Measurements from ENCODE around the gene CDRT4. TPM values are rescaled to one million over a fixed set of nuclear protein-coding genes. Genes with fewer than 3 reads are reported as not detected.

CDRT4 gene
- total and polyA plus RNA-seq, 4 donors, result 2.3 to 19.5 (median 16.3) TPM

DNA sequence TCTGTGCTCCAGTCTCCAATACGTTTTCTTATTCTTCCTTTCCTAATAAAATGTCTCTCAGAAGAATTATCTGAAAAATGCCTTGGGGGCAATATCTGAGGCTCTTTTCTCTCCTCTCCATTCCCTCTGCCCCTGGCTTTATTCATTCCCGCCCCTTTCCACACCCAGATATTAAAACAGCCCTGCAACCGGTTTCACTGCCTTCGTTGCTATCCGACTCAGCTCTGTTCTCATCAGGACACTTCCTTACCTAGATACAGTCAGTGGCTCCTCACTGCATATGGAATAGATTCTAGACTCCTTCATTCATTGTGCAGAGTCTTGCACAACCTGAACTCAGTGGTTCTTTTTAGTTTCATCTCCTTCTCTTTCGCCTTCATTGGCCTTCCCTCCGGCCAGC lies 74.0 kb downstream of the CDRT4 start:
- Histone ChIP-seq H3K4me3 (ENCODE audit: low read length in 2 of 2) (no peak overlapping the region), H3K27me3 (ENCODE audit: control insufficient read depth in 1 of 2, insufficient read depth in 2 of 2, low read length in 1 of 2) (no peaks in the 10 kb centered on the region), H3K4me1 (ENCODE audit: control insufficient read depth in 1 of 2, insufficient read depth in 2 of 2, low read length in 2 of 2) (no peaks in the 10 kb centered on the region), H3K36me3 (ENCODE audit: control insufficient read depth in 1 of 2, insufficient read depth in 2 of 2, low read length in 1 of 2) (no peaks in the 10 kb centered on the region), H3K9me3 (ENCODE audit: control insufficient read depth, low read length) (no peaks in the 10 kb centered on the region), H3K27ac (ENCODE audit: low read depth in 1 of 2, low read length in 2 of 2) (no peak overlapping the region)
- ATAC-seq (ENCODE audit: low FRiP score), result no peak
- DNase-seq, result no peak
- WGBS, 2 donors, result 86 to 89% methylated on average over 7 of the region's 7 CpGs
- intact Hi-C loops (cut with DNase I), result no loop called here

DNA sequence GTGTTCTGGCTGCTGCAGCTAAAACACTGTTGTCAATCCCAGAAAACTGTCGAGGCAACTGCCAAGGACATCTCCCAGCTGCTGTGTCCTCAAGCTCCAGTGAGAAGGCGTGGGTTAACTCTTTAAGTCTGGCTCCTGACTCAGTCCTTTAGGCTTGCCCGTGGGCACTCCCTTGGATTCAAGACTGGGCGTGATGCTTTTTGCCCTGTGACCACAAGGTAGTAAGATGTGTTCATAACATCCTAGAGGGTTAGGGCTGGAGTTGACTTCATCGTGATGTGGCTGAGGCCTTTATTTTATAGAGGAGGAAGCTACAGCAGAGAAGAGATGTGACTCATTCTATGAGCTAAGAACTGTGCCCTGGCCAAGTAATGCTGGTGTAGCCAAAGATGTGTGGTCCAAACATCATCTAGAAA lies 75.1 kb downstream of the CDRT4 start:
- Histone ChIP-seq H3K27me3 (ENCODE audit: control insufficient read depth in 1 of 2, insufficient read depth in 2 of 2, low read length in 1 of 2) (no peaks in the 10 kb centered on the region), H3K4me1 (ENCODE audit: control insufficient read depth in 1 of 2, insufficient read depth in 2 of 2, low read length in 2 of 2) (no peaks in the 10 kb centered on the region), H3K27ac (ENCODE audit: low read depth in 1 of 2, low read length in 2 of 2) (no peak overlapping the region), H3K9me3 (ENCODE audit: control insufficient read depth, low read length) (no peaks in the 10 kb centered on the region), H3K4me3 (ENCODE audit: low read length in 2 of 2) (no peak overlapping the region), H3K36me3 (ENCODE audit: control insufficient read depth in 1 of 2, insufficient read depth in 2 of 2, low read length in 1 of 2) (no peaks in the 10 kb centered on the region)
- peak; percentile 59 for ATAC-seq (ENCODE audit: low FRiP score)
- DNase-seq, result no peak
- intact Hi-C loops (cut with DNase I), result no loop called here
- WGBS, 2 donors, result 52% methylated on average over 5 of the region's 5 CpGs

DNA sequence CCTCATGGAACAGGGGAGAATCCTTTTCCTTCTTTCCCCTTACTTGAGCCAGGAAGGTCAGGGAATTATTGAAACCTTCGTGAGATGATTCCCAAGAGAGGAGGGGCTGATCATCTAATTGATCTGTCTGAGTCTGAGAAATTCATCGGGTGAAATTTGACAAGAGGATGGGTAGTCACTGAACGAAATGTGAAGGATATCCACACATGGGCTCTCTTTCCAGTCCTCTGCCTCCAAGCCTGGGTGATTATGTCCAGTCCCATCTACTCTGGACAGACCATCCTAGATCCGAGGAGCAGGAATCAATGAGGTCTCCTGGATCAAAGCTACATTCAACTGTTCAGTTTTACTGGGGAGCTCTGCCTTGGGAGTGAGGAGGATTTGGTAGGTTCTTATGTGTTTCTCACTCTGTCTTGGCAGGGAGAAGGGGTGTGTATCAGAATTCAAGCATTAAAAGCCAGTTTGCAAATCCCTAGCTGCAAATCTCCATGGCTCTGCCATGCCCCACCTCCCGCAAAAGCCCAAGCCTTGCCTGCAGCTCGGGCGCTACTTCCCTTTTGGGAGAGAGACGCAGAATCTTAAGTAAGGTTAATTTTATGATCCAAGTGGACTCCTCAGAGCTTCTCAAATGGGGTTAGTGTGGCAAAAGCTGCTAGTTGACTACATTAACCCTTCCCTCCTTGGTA lies 78.9 kb downstream of the CDRT4 start:
- H3K27ac ChIP-seq (ENCODE audit: low read depth in 1 of 2, low read length in 2 of 2), result no peak overlapping the region

DNA sequence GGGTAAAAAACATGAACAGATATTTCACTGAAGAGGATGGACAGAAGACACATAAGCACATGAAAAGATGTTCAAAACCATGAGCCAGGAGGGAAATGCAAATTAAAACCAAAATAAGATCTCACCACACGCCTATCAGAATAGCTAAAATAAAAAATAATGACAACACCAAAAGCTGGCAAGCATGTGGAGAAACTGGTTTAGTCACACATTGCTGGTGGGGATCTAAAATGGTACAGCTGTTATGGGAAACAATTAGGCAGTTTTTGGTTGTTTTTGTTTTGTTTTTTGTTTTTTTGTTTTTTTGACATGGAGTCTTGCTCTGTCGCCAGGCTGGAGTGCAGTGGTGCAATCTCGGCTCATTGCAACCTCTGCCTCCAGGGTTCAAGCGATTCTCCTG lies 81.3 kb downstream of the CDRT4 start:
- DNase-seq (no peak), ATAC-seq (ENCODE audit: low FRiP score) (no peak)
- 98 to 100% methylated on average over 4 of the region's 4 CpGs for WGBS, 2 donors
- intact Hi-C loops (cut with DNase I), result no loop called here
- Histone ChIP-seq H3K27ac (ENCODE audit: low read depth in 1 of 2, low read length in 2 of 2) (no peak overlapping the region), H3K36me3 (ENCODE audit: control insufficient read depth in 1 of 2, insufficient read depth in 2 of 2, low read length in 1 of 2) (no peaks in the 10 kb centered on the region), H3K4me3 (ENCODE audit: low read length in 2 of 2) (no peak overlapping the region), H3K4me1 (ENCODE audit: control insufficient read depth in 1 of 2, insufficient read depth in 2 of 2, low read length in 2 of 2) (peaks cover 0 to 6% of the 10 kb centered on the region in 2 donors), H3K9me3 (ENCODE audit: control insufficient read depth, low read length) (no peaks in the 10 kb centered on the region), H3K27me3 (ENCODE audit: control insufficient read depth in 1 of 2, insufficient read depth in 2 of 2, low read length in 1 of 2) (no peaks in the 10 kb centered on the region)

More for the DNA sequence above, 78.9 kb downstream of the CDRT4 start:
- DNase-seq, result no peak
- no peak for ATAC-seq (ENCODE audit: low FRiP score)
- Histone ChIP-seq H3K27me3 (ENCODE audit: control insufficient read depth in 1 of 2, insufficient read depth in 2 of 2, low read length in 1 of 2) (no peaks in the 10 kb centered on the region), H3K9me3 (ENCODE audit: control insufficient read depth, low read length) (no peaks in the 10 kb centered on the region), H3K4me3 (ENCODE audit: low read length in 2 of 2) (no peak overlapping the region), H3K36me3 (ENCODE audit: control insufficient read depth in 1 of 2, insufficient read depth in 2 of 2, low read length in 1 of 2) (no peaks in the 10 kb centered on the region), H3K4me1 (ENCODE audit: control insufficient read depth in 1 of 2, insufficient read depth in 2 of 2, low read length in 2 of 2) (peaks cover 0 to 6% of the 10 kb centered on the region in 2 donors)
- intact Hi-C loops (cut with DNase I), result no loop called here
- WGBS, 2 donors, result 87 to 89% methylated on average over 8 of the region's 8 CpGs

Other genes with a start within 250 kb of the CDRT4 start
- gene PMP22, start 202.3 kb downstream of the CDRT4 start, total RNA-seq, result 100 to 1,000 TPM; 113 to 226 TPM
- gene PMP22, start 202.3 kb downstream of the CDRT4 start, polyA plus RNA-seq, result 100 to 1,000 TPM in 1 of 2 donors, 10 to 100 TPM in 1; 87.8 to 154 TPM
- gene TEKT3, start 126.0 kb downstream of the CDRT4 start, total RNA-seq, result 1 to 10 TPM; 1.9 to 2.5 TPM
- gene TEKT3, start 126.0 kb downstream of the CDRT4 start, polyA plus RNA-seq, result 1 to 10 TPM in 1 of 2 donors, not detected in 1; 3.0 TPM
- 10 to 100 TPM; 32.0 to 39.4 TPM for gene TVP23C, start 95.9 kb upstream of the CDRT4 start, total RNA-seq
- gene TVP23C, start 95.9 kb upstream of the CDRT4 start, polyA plus RNA-seq, result 1 to 10 TPM; 2.4 to 9.7 TPM
- 1 to 10 TPM in 1 of 2 donors, under 1 TPM in 1; 0.58 to 1.7 TPM for gene FBXW10B, start 152.1 kb upstream of the CDRT4 start, total RNA-seq
- 1 to 10 TPM in 1 of 2 donors, under 1 TPM in 1; 0.38 to 1.3 TPM for gene FBXW10B, start 152.1 kb upstream of the CDRT4 start, polyA plus RNA-seq
- 10 to 100 TPM; 12.2 to 20.3 TPM for gene TRIM16, start 216.7 kb upstream of the CDRT4 start, total RNA-seq
- 10 to 100 TPM in 1 of 2 donors, 1 to 10 TPM in 1; 8.1 to 13.8 TPM for gene TRIM16, start 216.7 kb upstream of the CDRT4 start, polyA plus RNA-seq
- gene ZNF286A, start 232.1 kb upstream of the CDRT4 start, total RNA-seq, result 10 to 100 TPM; 13.5 to 19.9 TPM
- 10 to 100 TPM; 11.8 to 12.8 TPM for gene ZNF286A, start 232.1 kb upstream of the CDRT4 start, polyA plus RNA-seq